HG02852 (cell line): ENCODE data around the gene STOML1.

Source experiments
- ATAC-seq: cut with Tn5 transposase; IDR thresholded peaks from one replicate; pipeline ENCODE4 v1.9.1; 2021; ENCODE audit warnings: mild to moderate bottlenecking, moderate library complexity; ENCODE audit not compliant: unreplicated experiment

The STOML1 gene

GRCh38 chr15:73991726-73992593 is at the start of gene STOML1:
TSS of gene STOML1 (minus strand) at chr15:73992295. CDS start at chr15:73992223, 72 bp downstream.
- ATAC-seq: peak; percentile 67

DNA sequence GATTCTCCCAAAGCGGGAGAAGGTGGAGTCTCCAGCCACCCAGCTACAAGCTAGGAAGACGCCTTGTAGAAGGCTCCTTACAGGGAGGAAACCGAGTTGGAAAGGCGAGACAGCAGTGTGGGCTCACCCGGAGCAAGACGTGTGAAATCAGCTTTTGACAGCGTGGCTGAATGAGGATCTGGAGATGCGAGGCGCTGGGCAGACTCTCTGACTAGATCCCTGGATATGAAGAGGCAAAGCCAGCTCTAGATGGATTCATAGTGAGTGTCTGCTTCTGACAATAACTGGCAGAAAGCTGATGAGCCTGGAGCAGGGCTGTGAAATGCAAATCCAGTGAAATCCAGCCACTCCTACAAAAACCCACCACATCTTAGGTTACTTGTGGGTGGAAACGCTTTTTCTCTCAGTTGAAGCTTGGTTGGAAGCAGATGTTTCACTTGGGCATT is 49.2 kb upstream of the STOML1 start:
- no peak for ATAC-seq

DNA sequence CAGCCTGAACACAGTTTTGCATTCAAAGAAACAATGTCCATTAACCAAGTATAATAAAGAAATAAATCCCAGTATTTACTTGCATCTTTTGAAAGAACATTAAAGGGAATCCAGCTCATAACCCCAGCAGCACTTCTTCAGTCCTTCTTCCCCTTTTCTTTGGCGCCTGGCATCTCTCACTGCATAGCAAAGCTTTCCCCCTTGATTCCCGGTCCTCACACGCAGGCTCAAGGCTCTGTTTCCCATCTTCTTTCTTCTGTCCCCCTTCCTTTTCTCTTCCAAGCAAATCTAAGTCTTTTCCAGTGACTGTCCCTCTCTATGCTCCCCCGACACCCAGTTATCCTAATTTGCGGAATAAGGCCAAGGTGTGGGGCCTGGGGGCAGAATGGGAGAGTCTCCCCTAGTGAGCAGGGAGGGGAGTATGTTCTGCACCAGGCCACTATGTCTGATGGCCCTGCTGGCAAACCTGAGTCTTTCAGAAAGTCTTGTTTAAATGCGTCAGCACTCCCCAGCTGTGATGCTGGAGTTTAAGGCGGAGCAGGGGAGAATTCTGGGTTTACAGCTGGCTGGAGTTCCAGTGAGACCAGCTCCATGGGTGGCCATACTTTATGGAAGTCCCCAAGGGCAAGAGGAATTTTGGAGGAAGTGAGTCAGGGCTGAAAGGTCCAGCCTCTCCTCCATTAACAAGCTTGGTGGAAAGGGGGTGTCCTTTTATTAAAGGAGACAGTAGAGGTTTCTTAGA is 48.2 kb upstream of the STOML1 start:
- no peak for ATAC-seq

- ATAC-seq: no peak
These were observed 47.5 kb upstream of the STOML1 start for GRCh38 chr15:74039656-74040010.

- ATAC-seq: no peak
These were observed 46.9 kb upstream of the STOML1 start for GRCh38 chr15:74038707-74039655.

GRCh38 chr15:74037171-74038117 is 45.3 kb upstream of the STOML1 start:
- no peak for ATAC-seq

DNA sequence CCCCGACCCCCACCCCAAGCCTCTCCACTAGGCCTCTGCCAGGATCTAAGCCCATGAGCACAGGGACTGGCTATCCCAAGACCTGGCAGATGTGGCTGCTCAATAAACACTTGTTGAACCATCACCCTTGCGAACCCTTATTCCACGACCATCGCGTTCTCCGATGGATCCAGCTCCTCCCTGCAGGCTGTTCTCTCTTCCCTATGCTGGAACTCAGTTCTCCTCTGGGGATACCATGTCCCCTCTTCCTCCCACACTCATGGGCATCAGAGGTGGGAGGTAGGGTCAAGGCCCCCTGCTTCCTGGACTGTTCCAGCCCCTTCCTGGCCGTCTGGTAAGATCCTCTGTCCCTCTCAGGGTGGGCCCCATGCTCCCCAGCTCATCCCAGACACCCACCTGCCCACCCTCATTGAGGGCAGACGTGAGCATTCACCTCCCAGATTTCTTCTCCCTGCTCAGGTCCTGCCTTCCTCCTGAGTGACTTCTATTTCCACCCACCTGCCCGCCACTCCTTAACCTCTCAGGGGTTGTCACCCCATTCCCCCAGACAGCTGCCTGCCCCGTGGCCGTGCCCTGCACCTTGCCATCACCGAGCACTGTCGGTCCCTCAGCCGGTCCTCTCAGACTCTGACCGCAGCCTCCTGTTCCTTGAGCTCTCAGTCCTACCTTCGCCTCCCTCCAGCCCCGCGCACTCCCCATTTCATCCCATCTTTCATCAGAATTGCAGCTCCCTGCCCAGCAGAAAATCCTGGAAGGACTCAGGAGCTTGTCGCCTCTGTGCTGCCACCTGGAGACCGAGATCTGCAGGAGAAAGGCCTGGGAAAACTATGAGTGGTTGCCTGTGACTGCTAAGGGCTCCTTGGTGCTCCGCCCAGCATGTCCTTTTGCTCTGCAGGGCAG is 44.4 kb upstream of the STOML1 start:
- no peak for ATAC-seq

GRCh38 chr15:74035121-74036017 is 43.3 kb upstream of the STOML1 start:
- no peak for ATAC-seq

GRCh38 chr15:74034206-74034755 is 42.2 kb upstream of the STOML1 start:
- no peak for ATAC-seq

GRCh38 chr15:74032606-74033561 is 40.8 kb upstream of the STOML1 start:
- ATAC-seq: no peak

- no peak for ATAC-seq
These were observed 40.0 kb upstream of the STOML1 start for GRCh38 chr15:74032046-74032445.

DNA sequence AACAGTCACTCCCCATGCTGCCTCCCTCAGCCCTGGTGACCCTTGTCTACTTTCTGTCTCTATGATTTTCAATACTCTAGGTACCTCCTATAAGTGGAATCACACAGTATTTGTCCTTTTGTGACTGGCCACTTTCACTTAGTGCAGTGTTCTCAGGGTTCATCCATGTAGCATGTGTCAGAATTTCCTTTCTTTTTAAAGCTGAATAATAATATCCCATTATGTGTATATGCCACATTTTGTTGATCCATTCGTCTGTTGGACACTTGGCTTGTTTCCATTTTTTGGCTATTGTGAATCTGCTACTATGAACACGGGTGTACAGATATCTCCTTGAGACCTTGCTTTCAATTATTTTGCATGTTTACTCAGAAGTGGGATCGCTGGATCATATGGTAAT is 36.6 kb upstream of the STOML1 start:
- ATAC-seq: no peak

DNA sequence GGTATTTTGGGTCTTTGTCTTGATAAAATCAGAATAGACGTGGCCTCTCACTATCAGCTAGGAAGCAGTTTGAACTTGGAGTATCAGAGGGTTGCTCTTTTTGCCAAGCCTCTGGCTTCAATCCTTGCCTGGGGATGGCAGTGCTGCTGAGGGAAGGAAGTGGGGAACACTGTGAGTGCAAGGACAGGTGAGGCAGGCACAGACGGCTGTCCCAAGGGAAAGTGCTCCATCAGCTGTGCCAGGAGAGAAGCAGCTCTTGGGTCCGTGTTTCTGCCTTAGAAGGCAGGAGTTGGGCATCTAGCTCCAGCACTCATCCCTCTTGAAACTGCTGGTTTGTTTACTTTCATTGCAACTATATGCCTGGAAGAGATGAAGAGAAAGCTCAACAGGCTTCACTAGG is 35.6 kb upstream of the STOML1 start:
- ATAC-seq: no peak

- ATAC-seq: no peak
These were observed 33.3 kb upstream of the STOML1 start for GRCh38 chr15:74025436-74025835.

- ATAC-seq: no peak
These were observed 32.6 kb upstream of the STOML1 start for GRCh38 chr15:74024687-74025086.

DNA sequence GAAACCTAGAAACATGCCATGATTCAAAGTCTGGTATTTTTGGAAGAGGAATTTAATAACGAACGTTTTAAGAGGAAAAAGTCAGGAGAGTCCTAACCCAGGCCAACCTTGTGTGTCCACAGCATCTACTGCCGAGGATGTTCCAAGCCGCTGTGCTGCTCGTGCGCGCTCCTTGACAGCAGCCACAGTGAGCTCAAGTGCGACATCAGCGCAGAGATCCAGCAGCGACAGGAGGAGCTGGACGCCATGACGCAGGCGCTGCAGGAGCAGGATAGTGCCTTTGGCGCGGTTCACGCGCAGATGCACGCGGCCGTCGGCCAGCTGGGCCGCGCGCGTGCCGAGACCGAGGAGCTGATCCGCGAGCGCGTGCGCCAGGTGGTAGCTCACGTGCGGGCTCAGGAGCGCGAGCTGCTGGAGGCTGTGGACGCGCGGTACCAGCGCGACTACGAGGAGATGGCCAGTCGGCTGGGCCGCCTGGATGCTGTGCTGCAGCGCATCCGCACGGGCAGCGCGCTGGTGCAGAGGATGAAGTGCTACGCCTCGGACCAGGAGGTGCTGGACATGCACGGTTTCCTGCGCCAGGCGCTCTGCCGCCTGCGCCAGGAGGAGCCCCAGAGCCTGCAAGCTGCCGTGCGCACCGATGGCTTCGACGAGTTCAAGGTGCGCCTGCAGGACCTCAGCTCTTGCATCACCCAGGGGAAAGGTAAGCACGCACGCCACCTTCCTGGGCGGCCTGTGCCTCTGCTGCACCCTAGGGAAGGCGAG is 30.8 kb upstream of the STOML1 start:
- ATAC-seq: no peak
